ENCODE measurements around the gene SFTPA2.

DNA sequence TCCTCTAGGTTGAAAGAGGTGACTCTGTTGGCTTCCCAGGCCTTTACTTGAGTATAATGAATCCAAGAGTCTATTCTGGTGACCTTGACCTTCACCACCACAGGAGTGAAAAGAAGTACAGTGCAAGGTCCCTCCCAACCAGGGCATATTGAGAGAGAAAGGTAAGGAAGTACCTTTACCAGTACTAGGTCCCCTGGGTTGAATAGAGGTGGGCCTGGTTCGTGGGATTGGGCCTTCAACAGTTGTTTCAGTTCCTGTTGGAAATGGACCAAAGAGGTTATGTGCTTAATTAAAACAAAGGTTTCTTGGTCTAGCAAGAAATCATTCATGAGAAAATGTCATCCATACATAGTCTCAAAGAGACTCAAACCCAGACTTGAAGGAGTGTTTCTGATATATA is 44.1 kb upstream of the SFTPA2 start:
- TF ChIP-seq, protein P1, sequence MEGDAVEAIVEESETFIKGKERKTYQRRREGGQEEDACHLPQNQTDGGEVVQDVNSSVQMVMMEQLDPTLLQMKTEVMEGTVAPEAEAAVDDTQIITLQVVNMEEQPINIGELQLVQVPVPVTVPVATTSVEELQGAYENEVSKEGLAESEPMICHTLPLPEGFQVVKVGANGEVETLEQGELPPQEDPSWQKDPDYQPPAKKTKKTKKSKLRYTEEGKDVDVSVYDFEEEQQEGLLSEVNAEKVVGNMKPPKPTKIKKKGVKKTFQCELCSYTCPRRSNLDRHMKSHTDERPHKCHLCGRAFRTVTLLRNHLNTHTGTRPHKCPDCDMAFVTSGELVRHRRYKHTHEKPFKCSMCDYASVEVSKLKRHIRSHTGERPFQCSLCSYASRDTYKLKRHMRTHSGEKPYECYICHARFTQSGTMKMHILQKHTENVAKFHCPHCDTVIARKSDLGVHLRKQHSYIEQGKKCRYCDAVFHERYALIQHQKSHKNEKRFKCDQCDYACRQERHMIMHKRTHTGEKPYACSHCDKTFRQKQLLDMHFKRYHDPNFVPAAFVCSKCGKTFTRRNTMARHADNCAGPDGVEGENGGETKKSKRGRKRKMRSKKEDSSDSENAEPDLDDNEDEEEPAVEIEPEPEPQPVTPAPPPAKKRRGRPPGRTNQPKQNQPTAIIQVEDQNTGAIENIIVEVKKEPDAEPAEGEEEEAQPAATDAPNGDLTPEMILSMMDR (IDR thresholded peaks at IDR 0.05; ENCODE audit: low read depth, low read length) = no peak
- no peak for TF ChIP-seq EZH2phosphoT487 (IDR thresholded peaks at IDR 0.05; ENCODE audit: low read depth)

Measured in OCI-LY3 (cell line).